Left kidney (tissue), 2 donors: ENCODE data around the gene ROBO2. TPM values are rescaled to one million over a fixed set of nuclear protein-coding genes. Genes with fewer than 3 reads are reported as not detected.

Experiments
- DNase-seq: peaks from one replicate; pipeline ENCODE4 v3.0.0-alpha.2; 2013
- polyA plus RNA-seq: library from polyadenylated mRNA; unstranded; fragments of 120-200 nt; gene quantifications from one replicate; pipeline ENCODE4 v1.2.1, GENCODE V29; 2013; ENCODE audit not compliant: insufficient read length

The ROBO2 gene
- polyA plus RNA-seq, 1 donor: 106 TPM

DNA sequence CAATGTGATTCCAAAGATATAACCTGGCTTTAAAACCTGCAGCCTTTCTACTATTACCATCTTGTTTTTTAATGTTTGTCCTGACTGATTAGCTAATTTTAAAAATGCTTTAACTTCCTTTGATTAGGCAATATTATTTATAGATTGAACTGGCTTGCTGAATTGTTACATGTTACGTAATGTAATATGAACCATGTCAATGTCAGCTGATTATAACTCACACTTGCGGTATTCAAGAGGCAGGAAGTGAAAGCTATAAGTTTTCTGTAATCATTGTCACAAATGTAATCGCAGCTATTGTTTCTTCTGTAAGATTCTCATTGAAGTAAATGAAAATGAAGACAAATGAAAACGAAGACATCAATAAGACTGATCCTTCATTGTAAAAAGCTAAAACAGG is 146.8 kb downstream of the ROBO2 start:
- no peak for DNase-seq

DNA sequence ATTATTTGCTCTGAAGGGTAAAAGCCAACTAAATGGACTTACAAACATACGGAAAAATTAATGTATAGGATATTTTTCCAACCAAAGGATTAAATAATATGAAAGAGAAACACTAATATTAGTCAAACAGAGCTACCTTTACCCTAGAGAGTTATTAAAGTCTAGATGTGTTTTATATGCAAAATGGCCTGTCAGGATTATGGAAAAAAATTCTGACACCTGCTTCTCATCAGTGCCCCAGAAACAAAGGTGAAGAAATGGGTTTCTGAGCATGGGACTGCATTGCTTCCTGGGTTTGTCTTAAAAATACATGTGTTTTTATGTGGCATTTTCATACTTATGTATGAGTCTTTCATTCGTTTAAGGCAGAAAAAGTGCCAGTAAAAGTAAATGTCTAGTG is 148.3 kb downstream of the ROBO2 start:
- no peak for DNase-seq

GRCh38 chr3:77189258-77189657 is 149.4 kb downstream of the ROBO2 start:
- no peak for DNase-seq

DNA sequence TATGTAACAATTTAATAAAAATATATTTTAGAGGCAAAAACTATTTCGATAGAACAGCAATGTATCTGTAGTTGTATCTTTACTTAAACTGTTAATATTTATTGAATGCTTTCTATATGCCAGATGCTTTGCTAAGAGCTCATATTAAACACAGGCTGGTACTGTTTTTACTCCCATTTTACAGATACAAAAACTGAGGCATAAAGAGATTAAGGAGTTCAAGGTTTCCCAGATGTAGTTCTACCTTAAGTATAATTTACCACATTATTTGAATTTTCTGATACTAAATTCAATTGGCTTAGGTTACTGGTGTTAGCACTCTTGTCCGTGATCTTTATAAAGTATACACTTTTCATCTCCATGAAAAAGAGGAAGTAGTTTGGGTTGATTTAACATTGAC is 149.8 kb downstream of the ROBO2 start:
- no peak for DNase-seq

DNA sequence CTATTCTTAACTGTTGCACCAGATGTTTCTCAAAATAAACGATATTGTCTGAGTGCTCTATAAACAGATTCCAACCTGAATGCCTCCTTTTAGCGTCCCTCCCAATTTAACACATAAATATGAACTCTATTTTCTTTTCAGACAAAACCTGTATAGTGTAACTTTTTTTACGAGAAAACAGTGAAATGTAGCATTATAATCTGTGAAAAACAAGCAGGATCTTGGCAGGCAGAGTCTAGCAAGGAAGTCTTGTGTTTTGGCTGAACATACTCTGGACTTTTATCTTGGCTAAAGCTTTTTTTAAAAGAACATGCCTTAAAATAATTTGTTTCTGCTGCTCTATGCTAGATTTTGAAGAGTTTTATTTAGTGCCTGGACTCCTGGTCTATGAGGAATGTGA is 150.5 kb downstream of the ROBO2 start:
- no peak for DNase-seq

GRCh38 chr3:77191014-77191413 is 151.1 kb downstream of the ROBO2 start:
- no peak for DNase-seq

GRCh38 chr3:77191640-77192039 is 151.7 kb downstream of the ROBO2 start:
- DNase-seq: no peak

- no peak for DNase-seq
Observed at GRCh38 chr3:77195766-77196545, 156.1 kb downstream of the ROBO2 start.

- DNase-seq: no peak
Observed at GRCh38 chr3:77197408-77197807, 157.5 kb downstream of the ROBO2 start.

- DNase-seq: no peak
Observed at GRCh38 chr3:77203851-77204250, 164.0 kb downstream of the ROBO2 start.

- no peak for DNase-seq
Observed at GRCh38 chr3:77204788-77205187, 164.9 kb downstream of the ROBO2 start.

DNA sequence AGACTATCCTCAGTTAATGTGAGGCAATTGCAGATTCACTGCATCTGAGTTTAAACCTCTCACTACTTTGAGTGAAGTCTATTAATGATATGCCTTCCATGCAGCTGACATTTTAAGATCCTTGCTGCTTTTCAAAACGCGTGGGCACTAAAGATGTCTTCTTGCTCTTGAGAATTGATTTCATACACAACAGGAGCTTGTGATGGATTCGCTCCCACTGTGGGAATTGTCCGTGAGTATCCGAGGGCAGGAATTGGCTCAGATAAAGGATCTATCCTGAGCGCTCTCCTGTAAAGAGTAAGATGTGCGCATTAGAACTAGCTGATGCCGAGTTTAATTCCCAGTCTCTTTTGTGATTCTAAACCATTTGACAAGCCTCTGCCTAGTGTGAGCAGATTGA is 167.9 kb downstream of the ROBO2 start:
- DNase-seq: no peak

GRCh38 chr3:77222701-77223100 is 182.8 kb downstream of the ROBO2 start:
- DNase-seq: no peak

GRCh38 chr3:77227567-77227966 is 187.7 kb downstream of the ROBO2 start:
- no peak for DNase-seq

GRCh38 chr3:77232557-77232956 is 192.7 kb downstream of the ROBO2 start:
- DNase-seq: no peak

GRCh38 chr3:77234004-77234403 is 194.1 kb downstream of the ROBO2 start:
- no peak for DNase-seq

- no peak for DNase-seq
Observed at GRCh38 chr3:77236118-77236517, 196.2 kb downstream of the ROBO2 start.

DNA sequence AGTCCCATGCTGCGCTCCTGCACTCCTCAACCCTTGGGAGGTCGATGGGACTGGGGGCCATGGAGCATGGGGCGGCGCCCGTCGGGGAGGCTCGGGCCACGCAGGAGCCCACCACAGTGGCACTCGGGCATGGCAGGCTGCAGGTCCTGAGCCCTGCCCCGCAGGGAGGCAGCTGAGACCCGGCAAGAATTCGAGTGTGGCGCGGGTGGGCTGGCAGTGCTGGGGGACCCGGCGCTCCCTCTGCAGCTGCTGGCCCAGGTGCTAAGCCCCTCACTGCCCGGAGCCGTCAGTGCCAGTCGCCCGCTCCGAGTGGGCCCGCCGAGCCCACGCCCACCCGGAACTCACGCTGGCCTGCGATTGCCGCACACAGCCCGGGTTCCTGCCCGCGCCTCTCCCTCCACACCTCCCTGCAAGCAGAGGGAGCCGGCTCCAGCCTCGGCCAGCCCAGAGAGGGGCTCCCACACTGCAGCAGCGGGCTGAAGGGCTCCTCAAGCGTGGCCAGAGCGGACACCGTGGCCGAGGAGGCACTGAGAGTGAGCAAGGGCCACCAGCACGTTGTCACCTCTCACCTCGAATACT is 200.3 kb downstream of the ROBO2 start:
- DNase-seq: no peak

GRCh38 chr3:77242371-77242770 is 202.5 kb downstream of the ROBO2 start:
- no peak for DNase-seq

DNA sequence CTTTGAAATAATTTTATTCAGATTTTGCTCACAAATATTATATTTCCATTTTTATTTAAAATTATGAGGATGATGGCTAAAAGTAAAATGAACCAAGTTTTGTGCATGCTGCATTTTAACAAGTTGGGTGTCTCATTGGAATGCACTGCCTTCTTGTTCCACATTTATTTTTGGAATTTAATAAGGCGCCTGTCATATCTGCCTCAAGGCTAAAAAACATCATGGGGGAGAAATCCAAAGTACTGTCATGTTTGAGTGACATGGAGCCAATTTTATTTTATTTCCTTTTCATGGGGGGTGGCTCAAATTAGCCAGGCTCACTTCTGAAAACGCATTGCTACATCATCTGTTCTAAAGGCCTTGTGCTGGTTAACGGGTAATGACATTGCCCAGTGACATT is 205.1 kb downstream of the ROBO2 start:
- DNase-seq: no peak

GRCh38 chr3:77247061-77247460 is 207.2 kb downstream of the ROBO2 start:
- no peak for DNase-seq

DNA sequence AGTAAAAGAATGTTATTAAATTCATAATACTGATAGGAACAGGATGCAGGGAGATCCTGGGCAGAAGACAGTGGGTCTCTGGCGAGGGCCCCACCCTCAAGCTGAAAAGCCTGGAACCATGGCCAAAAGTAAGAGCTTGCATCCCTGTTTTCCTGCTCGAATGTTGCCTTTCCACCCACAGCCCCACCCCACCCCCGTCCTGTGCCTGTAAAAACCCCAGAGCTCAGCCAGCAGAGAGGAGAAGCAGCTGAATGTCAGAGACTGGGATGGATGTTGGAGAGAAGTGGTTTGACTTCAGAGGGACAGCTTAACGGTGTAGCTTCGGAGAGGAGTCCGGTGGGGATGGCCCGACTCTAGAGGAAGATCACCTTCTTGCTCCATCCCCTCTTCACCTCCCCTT is 207.9 kb downstream of the ROBO2 start:
- DNase-seq: no peak

GRCh38 chr3:77248420-77248819 is 208.5 kb downstream of the ROBO2 start:
- no peak for DNase-seq

GRCh38 chr3:77251136-77251535 is 211.2 kb downstream of the ROBO2 start:
- no peak for DNase-seq
